Measurements from ENCODE around the gene NEDD9. TPM values are rescaled to one million over a fixed set of nuclear protein-coding genes. Genes with fewer than 3 reads are reported as not detected.

The NEDD9 gene
- total and polyA plus RNA-seq, 5 donors = 20.9 to 38.0 (median 25.9) TPM

DNA sequence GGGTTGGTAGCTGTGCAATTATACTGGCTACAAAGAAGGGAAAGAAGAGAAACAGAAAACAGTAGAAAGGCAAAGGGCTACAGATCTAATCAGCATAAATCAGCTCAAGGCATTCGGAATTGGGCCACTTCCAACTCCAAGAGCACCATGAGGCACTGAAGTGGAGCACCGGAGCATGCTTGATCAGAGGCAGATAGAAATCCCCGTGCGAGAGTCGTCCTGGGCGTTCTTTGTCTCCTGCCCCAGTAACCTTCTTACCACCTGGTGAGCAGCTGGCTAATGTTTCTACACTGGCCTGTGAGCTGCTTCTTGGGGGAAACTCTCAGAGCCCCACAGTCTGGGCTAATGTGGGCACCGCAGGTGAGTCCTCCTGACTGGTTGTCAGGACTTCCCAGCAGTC is 16.7 kb downstream of the NEDD9 start:
- intact Hi-C loops (cut with DNase I) = no loop called here
- H3K4me3 ChIP-seq (ENCODE audit: low read length) = no peak overlapping the region
- H3K27me3 ChIP-seq (ENCODE audit: control insufficient read depth, insufficient read depth) = no peaks in the 10 kb centered on the region
- H3K27ac ChIP-seq (ENCODE audit: low read length) = peak overlapping the region; percentile 75
- H3K4me1 ChIP-seq (ENCODE audit: control insufficient read depth, insufficient read depth, low read length) = peaks cover 49% of the 10 kb centered on the region
- 62% methylated on average over 7 of the region's 7 CpGs for WGBS
- no peaks in the 10 kb centered on the region for H3K9me3 ChIP-seq (ENCODE audit: control insufficient read depth, low read length)
- DNase-seq = no peak
- ATAC-seq = no peak

DNA sequence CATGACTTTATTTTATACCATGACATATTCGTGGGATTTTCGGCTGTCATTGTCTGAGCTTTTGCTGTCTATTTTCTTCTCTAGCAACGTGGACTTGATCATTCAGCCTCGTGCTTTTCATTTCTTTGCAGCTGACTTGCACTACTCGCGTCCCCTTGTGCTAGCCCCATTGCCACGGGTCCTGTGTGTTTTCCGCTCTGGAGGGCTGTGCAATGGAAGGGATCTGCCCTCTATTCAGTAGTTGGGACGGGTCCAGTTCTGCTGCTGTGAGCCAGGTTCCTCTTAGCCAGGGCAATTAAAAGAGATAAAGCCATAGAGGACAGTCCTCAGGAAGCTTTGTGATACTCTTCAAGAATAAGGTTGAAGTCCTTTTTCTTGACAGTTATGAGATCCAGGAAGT is 17.6 kb downstream of the NEDD9 start:
- WGBS = 63% methylated on average over 9 of the region's 9 CpGs
- ATAC-seq (no peak), DNase-seq (no peak)
- Histone ChIP-seq H3K27ac (ENCODE audit: low read length) (peak overlapping the region; percentile 57), H3K4me3 (ENCODE audit: low read length) (no peak overlapping the region), H3K9me3 (ENCODE audit: control insufficient read depth, low read length) (no peaks in the 10 kb centered on the region), H3K27me3 (ENCODE audit: control insufficient read depth, insufficient read depth) (no peaks in the 10 kb centered on the region), H3K4me1 (ENCODE audit: control insufficient read depth, insufficient read depth, low read length) (peaks cover 50% of the 10 kb centered on the region)
- intact Hi-C loops (cut with DNase I) = no loop called here

DNA sequence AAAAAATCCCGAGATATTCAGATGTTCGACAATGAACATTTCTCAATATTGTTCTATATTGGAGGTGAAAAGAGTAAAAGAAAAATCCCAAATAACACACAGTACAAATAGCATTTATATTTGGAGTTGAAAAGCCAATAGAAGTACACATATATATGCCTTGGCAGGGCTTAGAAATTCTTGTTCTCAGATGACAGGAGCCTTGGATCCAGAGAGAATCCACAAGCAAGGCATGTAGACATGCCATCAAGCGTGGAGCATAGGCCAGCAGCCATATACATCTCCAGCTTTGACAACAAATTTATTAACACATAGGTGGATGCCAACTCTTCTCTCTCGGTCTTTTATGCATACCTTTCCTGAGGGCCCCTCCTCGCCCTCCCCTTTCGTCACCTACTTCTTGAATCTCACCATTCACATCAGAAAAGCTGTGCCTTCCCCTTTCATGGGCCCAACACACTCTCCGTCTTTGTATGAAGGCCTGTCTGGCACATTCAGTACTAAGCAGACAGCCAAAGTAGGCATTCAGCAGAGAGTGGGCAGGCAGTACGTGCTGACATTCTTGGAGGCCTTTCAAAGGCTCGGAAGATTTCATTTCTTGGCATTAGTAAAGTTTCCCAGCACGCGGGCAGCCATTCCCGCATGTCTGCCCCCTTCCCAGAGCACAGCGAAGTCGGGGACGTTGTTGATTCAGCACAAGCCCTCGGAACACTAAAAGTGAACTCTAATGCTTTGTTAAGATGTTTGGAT is 18.2 kb downstream of the NEDD9 start:
- Histone ChIP-seq H3K4me1 (ENCODE audit: control insufficient read depth, insufficient read depth, low read length) (peaks cover 47% of the 10 kb centered on the region), H3K27me3 (ENCODE audit: control insufficient read depth, insufficient read depth) (no peaks in the 10 kb centered on the region), H3K27ac (ENCODE audit: low read length) (peak overlapping the region; percentile 57), H3K9me3 (ENCODE audit: control insufficient read depth, low read length) (no peaks in the 10 kb centered on the region), H3K4me3 (ENCODE audit: low read length) (no peak overlapping the region)
- ATAC-seq (peak in 1 of 2 donors; percentile 49), DNase-seq (peak in 1 of 3 donors; percentile 56)
- intact Hi-C loops (cut with DNase I) = no loop called here
- 43% methylated on average over 16 of the region's 16 CpGs for WGBS

DNA sequence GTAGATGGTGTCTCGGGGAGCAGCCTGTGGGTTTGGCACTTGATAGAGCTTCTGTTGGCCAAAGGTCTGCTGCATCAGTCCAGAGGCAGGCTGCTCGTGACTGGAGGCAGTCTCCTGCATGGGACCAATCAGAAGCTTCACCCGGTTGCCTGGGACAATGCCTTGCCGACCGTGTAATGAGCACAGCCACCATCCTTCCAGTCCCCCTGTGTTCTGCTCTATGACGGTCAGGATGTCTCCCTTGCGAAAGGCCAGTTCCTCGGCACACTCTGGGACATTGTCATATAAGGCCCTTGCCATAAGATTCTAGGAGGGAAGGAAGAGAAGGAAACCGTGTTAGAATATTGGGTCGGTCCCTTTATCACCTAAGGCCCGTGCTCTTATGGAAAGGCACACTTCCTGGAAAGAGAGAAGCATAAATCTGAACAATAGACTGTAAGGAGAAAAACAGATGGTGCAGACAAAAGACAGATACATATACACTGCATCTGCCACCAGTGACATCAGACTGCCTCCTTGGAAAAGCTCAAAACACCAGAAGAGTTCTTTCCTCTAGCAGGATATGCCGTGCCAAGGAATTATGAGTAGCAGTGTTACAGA is 18.9 kb downstream of the NEDD9 start:
- H3K4me3 ChIP-seq (ENCODE audit: low read length) = no peak overlapping the region
- H3K27me3 ChIP-seq (ENCODE audit: control insufficient read depth, insufficient read depth) = no peaks in the 10 kb centered on the region
- ATAC-seq (peak; percentile 6 to 16), DNase-seq (peak; percentile 45 to 65 (median 61))
- H3K9me3 ChIP-seq (ENCODE audit: control insufficient read depth, low read length) = no peaks in the 10 kb centered on the region
- H3K4me1 ChIP-seq (ENCODE audit: control insufficient read depth, insufficient read depth, low read length) = peaks cover 44% of the 10 kb centered on the region
- 51% methylated on average over 12 of the region's 12 CpGs for WGBS
- H3K27ac ChIP-seq (ENCODE audit: low read length) = peak overlapping the region; percentile 82
- intact Hi-C loops (cut with DNase I) = no loop called here

DNA sequence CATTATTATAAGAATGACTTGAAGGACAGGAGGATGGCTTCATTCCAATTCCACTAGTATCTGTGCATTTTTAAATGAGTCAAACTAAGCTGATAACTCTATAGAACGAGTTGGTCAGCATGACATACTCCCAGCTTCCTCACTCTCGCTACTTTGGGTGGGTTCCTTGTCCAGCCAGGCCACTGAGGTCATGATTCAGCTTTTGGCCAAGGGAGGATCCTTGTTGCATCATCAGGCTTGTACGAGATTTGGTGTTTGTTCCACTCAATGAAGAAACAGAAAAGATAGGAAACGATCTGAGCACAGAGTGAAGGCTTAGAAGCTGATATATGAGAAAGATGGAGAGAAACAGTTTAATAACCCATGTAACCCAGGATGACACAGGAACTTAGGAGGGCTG is 19.8 kb downstream of the NEDD9 start:
- intact Hi-C loops (cut with DNase I) = no loop called here
- ATAC-seq (peak; percentile 72 to 79), DNase-seq (peak; percentile 69 to 79 (median 78))
- H3K4me3 ChIP-seq (ENCODE audit: low read length) = no peak overlapping the region
- H3K4me1 ChIP-seq (ENCODE audit: control insufficient read depth, insufficient read depth, low read length) = peaks cover 47% of the 10 kb centered on the region
- H3K27me3 ChIP-seq (ENCODE audit: control insufficient read depth, insufficient read depth) = no peaks in the 10 kb centered on the region
- no peaks in the 10 kb centered on the region for H3K9me3 ChIP-seq (ENCODE audit: control insufficient read depth, low read length)
- WGBS = 29% methylated on average over 4 of the region's 4 CpGs
- H3K27ac ChIP-seq (ENCODE audit: low read length) = peak overlapping the region; percentile 26

DNA sequence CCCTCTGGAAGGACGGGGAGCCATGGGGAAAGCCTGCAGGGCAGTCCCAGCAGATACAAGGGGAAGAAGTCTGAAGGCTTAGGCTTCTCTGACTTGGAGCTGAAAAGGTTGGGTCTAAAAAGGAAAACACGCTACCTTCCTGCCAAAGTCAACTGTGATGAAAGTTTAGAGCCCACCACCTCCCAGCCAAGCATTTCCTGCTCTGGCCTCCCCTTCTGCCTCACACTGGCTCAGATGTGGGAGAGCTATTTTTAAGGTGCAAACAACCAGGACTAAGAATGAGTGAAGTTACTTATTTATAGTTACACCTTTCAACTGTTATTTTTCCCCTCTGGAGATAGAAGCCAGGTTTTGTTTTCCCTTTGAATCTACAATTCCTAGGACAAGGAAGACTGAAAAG is 21.2 kb downstream of the NEDD9 start:
- ATAC-seq = peak; percentile 1 to 19
- H3K27ac ChIP-seq (ENCODE audit: low read length) = peak overlapping the region; percentile 84
- no peak overlapping the region for H3K4me3 ChIP-seq (ENCODE audit: low read length)
- WGBS = 61% methylated on average over 2 of the region's 2 CpGs
- H3K4me1 ChIP-seq (ENCODE audit: control insufficient read depth, insufficient read depth, low read length) = peaks cover 40% of the 10 kb centered on the region
- no peaks in the 10 kb centered on the region for H3K9me3 ChIP-seq (ENCODE audit: control insufficient read depth, low read length)
- intact Hi-C loops (cut with DNase I) = no loop called here
- no peak for DNase-seq
- no peaks in the 10 kb centered on the region for H3K27me3 ChIP-seq (ENCODE audit: control insufficient read depth, insufficient read depth)

DNA sequence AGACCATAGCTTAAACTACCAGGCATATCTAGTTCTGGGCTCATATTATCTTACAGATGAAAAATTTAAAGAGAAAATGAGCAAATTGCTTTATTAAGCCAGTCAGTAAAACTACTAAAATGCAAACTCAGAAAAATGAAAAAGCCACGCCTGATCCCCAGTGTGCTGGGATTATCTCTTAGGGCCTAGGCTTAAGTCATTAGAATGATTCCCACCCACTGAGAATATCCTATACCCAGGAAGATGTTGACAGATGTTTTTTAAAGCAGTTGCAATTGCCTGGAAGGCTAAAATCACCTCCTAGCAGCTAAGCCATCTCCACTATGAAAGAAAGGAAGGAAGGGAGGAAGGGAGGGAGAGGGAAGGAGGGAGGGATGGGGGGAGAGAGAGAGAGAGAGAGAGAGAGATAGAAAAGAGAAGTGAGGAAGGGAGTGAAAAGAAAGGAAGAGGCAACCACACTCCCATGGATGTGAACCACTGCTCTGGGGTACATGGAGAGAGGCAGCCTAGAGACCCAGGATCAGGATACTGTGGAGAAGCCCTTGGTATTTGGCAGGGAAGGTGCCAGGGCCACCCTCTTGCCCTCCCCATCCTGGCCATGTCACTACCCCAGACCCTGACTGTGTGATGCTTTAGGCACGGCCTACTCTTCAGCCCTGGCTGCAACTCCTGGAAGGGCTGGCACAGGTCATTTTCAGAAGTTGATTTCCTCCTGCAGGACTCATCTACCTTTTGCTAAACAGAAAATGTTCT is 21.9 kb downstream of the NEDD9 start:
- 48% methylated on average over 2 of the region's 2 CpGs for WGBS
- intact Hi-C loops (cut with DNase I) = no loop called here
- no peaks in the 10 kb centered on the region for H3K27me3 ChIP-seq (ENCODE audit: control insufficient read depth, insufficient read depth)
- H3K27ac ChIP-seq (ENCODE audit: low read length) = peak overlapping the region; percentile 46
- H3K9me3 ChIP-seq (ENCODE audit: control insufficient read depth, low read length) = no peaks in the 10 kb centered on the region
- peaks cover 36% of the 10 kb centered on the region for H3K4me1 ChIP-seq (ENCODE audit: control insufficient read depth, insufficient read depth, low read length)
- DNase-seq (no peak), ATAC-seq (peak; percentile 6 to 9)
- H3K4me3 ChIP-seq (ENCODE audit: low read length) = no peak overlapping the region

DNA sequence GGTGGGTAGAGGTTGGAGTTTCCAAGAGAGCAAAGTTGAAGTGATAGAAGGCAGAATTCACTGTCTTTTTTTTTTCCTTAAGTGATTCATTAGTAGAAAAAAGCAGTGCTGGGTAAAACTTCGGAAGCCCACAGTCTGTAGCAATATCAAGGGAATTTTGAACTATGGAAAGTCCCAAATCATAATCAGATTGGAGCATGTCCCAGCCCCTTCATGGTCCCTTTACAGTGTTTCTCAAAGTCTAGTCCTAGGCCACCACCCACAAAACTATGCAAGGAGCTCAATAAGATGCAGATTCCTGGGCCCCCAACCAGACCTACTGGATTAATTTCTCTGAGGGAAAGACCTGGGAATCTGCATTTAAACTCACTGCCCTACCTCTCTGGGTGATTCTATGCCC is 22.6 kb downstream of the NEDD9 start:
- no peak for DNase-seq
- H3K9me3 ChIP-seq (ENCODE audit: control insufficient read depth, low read length) = no peaks in the 10 kb centered on the region
- WGBS = 32% methylated on average over 1 of the region's 1 CpG
- peak overlapping the region; percentile 48 for H3K27ac ChIP-seq (ENCODE audit: low read length)
- H3K4me1 ChIP-seq (ENCODE audit: control insufficient read depth, insufficient read depth, low read length) = peaks cover 35% of the 10 kb centered on the region
- no peak overlapping the region for H3K4me3 ChIP-seq (ENCODE audit: low read length)
- ATAC-seq = peak in 1 of 2 donors; percentile 19
- intact Hi-C loops (cut with DNase I) = no loop called here
- H3K27me3 ChIP-seq (ENCODE audit: control insufficient read depth, insufficient read depth) = no peaks in the 10 kb centered on the region

- ATAC-seq = no peak
- intact Hi-C loops (cut with DNase I) = no loop called here
- WGBS = 77% methylated on average over 5 of the region's 5 CpGs
- Histone ChIP-seq H3K9me3 (ENCODE audit: control insufficient read depth, low read length) (no peaks in the 10 kb centered on the region), H3K4me3 (ENCODE audit: low read length) (no peak overlapping the region), H3K27ac (ENCODE audit: low read length) (peak overlapping the region; percentile 9), H3K4me1 (ENCODE audit: control insufficient read depth, insufficient read depth, low read length) (peaks cover 30% of the 10 kb centered on the region), H3K27me3 (ENCODE audit: control insufficient read depth, insufficient read depth) (no peaks in the 10 kb centered on the region)
- no peak for DNase-seq
Measured at GRCh38 chr6:11209369-11209768, 23.1 kb downstream of the NEDD9 start.

DNA sequence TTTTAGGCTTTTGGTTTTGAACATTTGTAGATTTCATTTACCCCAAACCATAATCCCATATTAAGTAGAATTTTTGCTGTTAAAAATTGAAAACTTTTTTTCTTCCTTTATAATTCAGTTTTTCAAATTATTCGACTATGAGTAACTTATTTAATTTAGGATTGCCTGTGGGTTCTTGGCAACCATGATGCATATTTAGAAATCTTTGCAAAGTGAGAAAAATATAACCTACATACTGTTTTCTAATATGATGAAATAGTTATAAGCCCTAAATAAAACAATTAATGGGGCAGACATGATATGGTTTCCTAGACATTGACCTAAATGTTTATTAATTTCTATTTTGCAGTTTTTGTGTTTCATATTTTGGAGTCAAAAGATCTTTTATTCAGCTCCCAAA is 23.6 kb downstream of the NEDD9 start:
- Histone ChIP-seq H3K4me3 (ENCODE audit: low read length) (no peak overlapping the region), H3K27ac (ENCODE audit: low read length) (no peak overlapping the region), H3K27me3 (ENCODE audit: control insufficient read depth, insufficient read depth) (no peaks in the 10 kb centered on the region), H3K9me3 (ENCODE audit: control insufficient read depth, low read length) (no peaks in the 10 kb centered on the region), H3K4me1 (ENCODE audit: control insufficient read depth, insufficient read depth, low read length) (peaks cover 27% of the 10 kb centered on the region)
- DNase-seq (no peak), ATAC-seq (no peak)
- intact Hi-C loops (cut with DNase I) = no loop called here
- WGBS = 46% methylated on average over 1 of the region's 1 CpG

GRCh38 chr6:11208267-11208666 is 24.2 kb downstream of the NEDD9 start:
- DNase-seq = no peak
- H3K27ac ChIP-seq (ENCODE audit: low read length) = no peak overlapping the region
- ATAC-seq = no peak
- no peak overlapping the region for H3K4me3 ChIP-seq (ENCODE audit: low read length)
- H3K9me3 ChIP-seq (ENCODE audit: control insufficient read depth, low read length) = no peaks in the 10 kb centered on the region
- H3K4me1 ChIP-seq (ENCODE audit: control insufficient read depth, insufficient read depth, low read length) = peaks cover 24% of the 10 kb centered on the region
- 78% methylated on average over 3 of the region's 3 CpGs for WGBS
- H3K27me3 ChIP-seq (ENCODE audit: control insufficient read depth, insufficient read depth) = no peaks in the 10 kb centered on the region
- intact Hi-C loops (cut with DNase I) = no loop called here
